ENCODE data around the gene KIF5C. TPM values are rescaled to one million over a fixed set of nuclear protein-coding genes. Genes with fewer than 3 reads are reported as not detected.
"Not testable (repeated sequence)": the region's sequence is repeated elsewhere in the genome, so short reads cannot be mapped to it uniquely, and the experiment has no call there.

Gene KIF5C
- total RNA-seq, 1 donor from 2014 or later: 24.3 TPM

DNA sequence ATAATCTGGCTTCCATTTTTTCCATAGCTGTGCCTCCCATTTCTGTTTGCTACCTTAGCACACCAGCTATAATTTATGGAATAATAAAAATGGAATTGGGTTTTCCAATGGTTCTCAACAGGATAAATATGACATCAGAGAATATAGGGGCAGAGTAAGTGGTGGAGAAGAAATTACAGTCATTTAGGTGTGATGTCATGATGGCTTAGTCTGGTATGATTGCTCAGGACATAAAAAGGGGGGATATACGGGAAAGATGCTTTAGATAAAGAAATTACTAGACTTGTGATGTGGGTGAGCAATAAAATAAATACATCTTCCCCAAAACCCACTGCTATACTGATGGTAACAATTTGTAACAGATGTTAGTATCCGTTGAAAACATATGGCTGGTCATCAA is 21.6 kb upstream of the KIF5C start:
- FAIRE-seq: no peak
- peaks cover 2% of the 10 kb centered on the region for H3K4me1 Mint-ChIP-seq (ENCODE audit: low read depth, unreplicated experiment)

DNA sequence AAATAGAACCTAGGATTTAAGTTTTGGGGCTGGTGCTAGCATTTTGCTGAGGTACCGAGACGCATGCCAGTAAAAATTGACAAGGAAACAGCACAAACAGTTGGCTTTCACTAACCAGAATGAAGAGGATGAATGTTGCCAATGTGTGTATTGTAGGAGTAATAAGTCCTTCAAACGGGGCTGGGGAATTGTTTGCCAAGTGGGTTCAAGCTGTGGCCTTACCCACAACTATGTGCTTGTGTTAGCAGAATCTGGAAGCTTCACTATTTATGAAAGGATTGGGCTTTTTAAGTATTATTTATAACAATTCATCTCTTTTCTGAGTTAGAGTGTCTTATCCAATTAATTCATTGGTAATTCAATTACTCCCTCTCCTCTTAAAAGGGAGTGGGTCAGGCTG is 15.0 kb upstream of the KIF5C start:
- H2AFZ ChIP-seq (ENCODE audit: low read depth, low read length): no peak overlapping the region
- H4K20me1 ChIP-seq (ENCODE audit: insufficient read depth, low read length): no peaks in the 10 kb centered on the region
- H3K4me2 ChIP-seq (ENCODE audit: low read length): no peak overlapping the region
- no peak for TF ChIP-seq EZH2 (IDR thresholded peaks at IDR 0.05; ENCODE audit: insufficient read depth, low read length)
- TF ChIP-seq, protein P1, sequence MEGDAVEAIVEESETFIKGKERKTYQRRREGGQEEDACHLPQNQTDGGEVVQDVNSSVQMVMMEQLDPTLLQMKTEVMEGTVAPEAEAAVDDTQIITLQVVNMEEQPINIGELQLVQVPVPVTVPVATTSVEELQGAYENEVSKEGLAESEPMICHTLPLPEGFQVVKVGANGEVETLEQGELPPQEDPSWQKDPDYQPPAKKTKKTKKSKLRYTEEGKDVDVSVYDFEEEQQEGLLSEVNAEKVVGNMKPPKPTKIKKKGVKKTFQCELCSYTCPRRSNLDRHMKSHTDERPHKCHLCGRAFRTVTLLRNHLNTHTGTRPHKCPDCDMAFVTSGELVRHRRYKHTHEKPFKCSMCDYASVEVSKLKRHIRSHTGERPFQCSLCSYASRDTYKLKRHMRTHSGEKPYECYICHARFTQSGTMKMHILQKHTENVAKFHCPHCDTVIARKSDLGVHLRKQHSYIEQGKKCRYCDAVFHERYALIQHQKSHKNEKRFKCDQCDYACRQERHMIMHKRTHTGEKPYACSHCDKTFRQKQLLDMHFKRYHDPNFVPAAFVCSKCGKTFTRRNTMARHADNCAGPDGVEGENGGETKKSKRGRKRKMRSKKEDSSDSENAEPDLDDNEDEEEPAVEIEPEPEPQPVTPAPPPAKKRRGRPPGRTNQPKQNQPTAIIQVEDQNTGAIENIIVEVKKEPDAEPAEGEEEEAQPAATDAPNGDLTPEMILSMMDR (IDR thresholded peaks at IDR 0.05; ENCODE audit: insufficient read depth, low read depth, low read length): no peak
- FAIRE-seq (no peak), DNase-seq (ENCODE audit: low read depth) (no peak)
- peaks cover 18% of the 10 kb centered on the region for H3K27me3 Mint-ChIP-seq (ENCODE audit: low read depth, unreplicated experiment)
- no peak overlapping the region for H3K4me3 ChIP-seq (ENCODE audit: insufficient read depth, low read depth, low read length)
- H3K4me1 ChIP-seq (ENCODE audit: insufficient read depth, low read length): no peaks in the 10 kb centered on the region
- no peaks in the 10 kb centered on the region for H3K9me3 Mint-ChIP-seq (ENCODE audit: unreplicated experiment)
- no peak overlapping the region for H3K27ac ChIP-seq (ENCODE audit: low read depth, low read length)
- no peak overlapping the region for H3K9ac ChIP-seq (ENCODE audit: low read length)
- no peaks in the 10 kb centered on the region for H3K36me3 Mint-ChIP-seq (ENCODE audit: low read depth, unreplicated experiment)
- no peaks in the 10 kb centered on the region for H3K9me3 ChIP-seq (ENCODE audit: insufficient read depth, low read depth, low read length)
- H3K27ac Mint-ChIP-seq (ENCODE audit: unreplicated experiment): no peak overlapping the region
- no peaks in the 10 kb centered on the region for H3K36me3 ChIP-seq (ENCODE audit: insufficient read depth, low read length)
- no peak overlapping the region for H3K4me3 Mint-ChIP-seq (ENCODE audit: unreplicated experiment)
- H3K4me1 Mint-ChIP-seq (ENCODE audit: low read depth, unreplicated experiment): no peaks in the 10 kb centered on the region
- no peaks in the 10 kb centered on the region for H3K79me2 ChIP-seq (ENCODE audit: insufficient read depth, low read length)
- no peaks in the 10 kb centered on the region for H3K27me3 ChIP-seq (ENCODE audit: insufficient read depth, low read length)

More for the DNA sequence above, 21.6 kb upstream of the KIF5C start:
- H3K9me3 Mint-ChIP-seq (ENCODE audit: unreplicated experiment): peaks cover under 1% of the 10 kb centered on the region
- H2AFZ ChIP-seq (ENCODE audit: low read depth, low read length): no peak overlapping the region
- DNase-seq (ENCODE audit: low read depth): no peak
- H3K36me3 ChIP-seq (ENCODE audit: insufficient read depth, low read length): no peaks in the 10 kb centered on the region
- H3K79me2 ChIP-seq (ENCODE audit: insufficient read depth, low read length): no peaks in the 10 kb centered on the region
- no peak overlapping the region for H3K4me2 ChIP-seq (ENCODE audit: low read length)
- H3K4me1 ChIP-seq (ENCODE audit: insufficient read depth, low read length): no peaks in the 10 kb centered on the region
- no peak overlapping the region for H3K4me3 ChIP-seq (ENCODE audit: insufficient read depth, low read depth, low read length)
- no peak overlapping the region for H3K4me3 Mint-ChIP-seq (ENCODE audit: unreplicated experiment)
- no peak overlapping the region for H3K27ac Mint-ChIP-seq (ENCODE audit: unreplicated experiment)
- H3K27ac ChIP-seq (ENCODE audit: low read depth, low read length): no peak overlapping the region
- H3K27me3 ChIP-seq (ENCODE audit: insufficient read depth, low read length): no peaks in the 10 kb centered on the region
- no peak overlapping the region for H3K9ac ChIP-seq (ENCODE audit: low read length)
- no peaks in the 10 kb centered on the region for H4K20me1 ChIP-seq (ENCODE audit: insufficient read depth, low read length)
- no peaks in the 10 kb centered on the region for H3K9me3 ChIP-seq (ENCODE audit: insufficient read depth, low read depth, low read length)
- no peaks in the 10 kb centered on the region for H3K36me3 Mint-ChIP-seq (ENCODE audit: low read depth, unreplicated experiment)
- H3K27me3 Mint-ChIP-seq (ENCODE audit: low read depth, unreplicated experiment): peaks cover 7% of the 10 kb centered on the region
- TF ChIP-seq, protein P1 (IDR thresholded peaks at IDR 0.05; ENCODE audit: insufficient read depth, low read depth, low read length): no peak
- no peak for TF ChIP-seq EZH2 (IDR thresholded peaks at IDR 0.05; ENCODE audit: insufficient read depth, low read length)

DNA sequence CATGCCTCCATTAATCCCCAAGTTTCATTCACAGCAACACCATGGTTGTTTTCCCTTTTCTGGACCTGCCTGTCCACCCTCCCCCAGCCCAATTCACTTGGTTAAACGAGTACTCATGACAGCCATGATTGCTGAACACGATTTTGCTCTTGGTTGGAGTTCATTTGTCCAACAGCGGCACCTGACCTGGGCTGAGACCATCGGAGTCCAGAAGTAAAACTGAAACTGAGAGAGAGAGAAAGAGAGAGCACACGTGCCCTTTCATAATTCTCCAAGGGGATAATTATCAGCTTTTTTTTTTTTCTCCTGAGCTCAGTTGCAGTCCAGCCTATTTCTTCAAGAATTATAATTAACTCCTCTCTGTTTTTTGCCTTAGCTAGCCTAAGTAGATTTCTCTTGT is 13.7 kb upstream of the KIF5C start:
- no peak overlapping the region for H3K4me2 ChIP-seq (ENCODE audit: low read length)
- H3K9ac ChIP-seq (ENCODE audit: low read length): no peak overlapping the region
- no peaks in the 10 kb centered on the region for H3K4me1 ChIP-seq (ENCODE audit: insufficient read depth, low read length)
- no peaks in the 10 kb centered on the region for H3K79me2 ChIP-seq (ENCODE audit: insufficient read depth, low read length)
- Mint-ChIP-seq H3K36me3 (ENCODE audit: low read depth, unreplicated experiment) (no peaks in the 10 kb centered on the region), H3K27ac (ENCODE audit: unreplicated experiment) (no peak overlapping the region), H3K4me3 (ENCODE audit: unreplicated experiment) (no peak overlapping the region), H3K4me1 (ENCODE audit: low read depth, unreplicated experiment) (no peaks in the 10 kb centered on the region), H3K9me3 (ENCODE audit: unreplicated experiment) (no peaks in the 10 kb centered on the region), H3K27me3 (ENCODE audit: low read depth, unreplicated experiment) (peaks cover 18% of the 10 kb centered on the region)
- H3K4me3 ChIP-seq (ENCODE audit: insufficient read depth, low read depth, low read length): no peak overlapping the region
- H3K36me3 ChIP-seq (ENCODE audit: insufficient read depth, low read length): no peaks in the 10 kb centered on the region
- DNase-seq (ENCODE audit: low read depth) (no peak), FAIRE-seq (no peak)
- no peaks in the 10 kb centered on the region for H4K20me1 ChIP-seq (ENCODE audit: insufficient read depth, low read length)
- H3K27ac ChIP-seq (ENCODE audit: low read depth, low read length): no peak overlapping the region
- no peaks in the 10 kb centered on the region for H3K27me3 ChIP-seq (ENCODE audit: insufficient read depth, low read length)
- TF ChIP-seq, protein P1 (IDR thresholded peaks at IDR 0.05; ENCODE audit: insufficient read depth, low read depth, low read length): no peak
- TF ChIP-seq EZH2 (IDR thresholded peaks at IDR 0.05; ENCODE audit: insufficient read depth, low read length): no peak
- H2AFZ ChIP-seq (ENCODE audit: low read depth, low read length): no peak overlapping the region
- no peaks in the 10 kb centered on the region for H3K9me3 ChIP-seq (ENCODE audit: insufficient read depth, low read depth, low read length)

DNA sequence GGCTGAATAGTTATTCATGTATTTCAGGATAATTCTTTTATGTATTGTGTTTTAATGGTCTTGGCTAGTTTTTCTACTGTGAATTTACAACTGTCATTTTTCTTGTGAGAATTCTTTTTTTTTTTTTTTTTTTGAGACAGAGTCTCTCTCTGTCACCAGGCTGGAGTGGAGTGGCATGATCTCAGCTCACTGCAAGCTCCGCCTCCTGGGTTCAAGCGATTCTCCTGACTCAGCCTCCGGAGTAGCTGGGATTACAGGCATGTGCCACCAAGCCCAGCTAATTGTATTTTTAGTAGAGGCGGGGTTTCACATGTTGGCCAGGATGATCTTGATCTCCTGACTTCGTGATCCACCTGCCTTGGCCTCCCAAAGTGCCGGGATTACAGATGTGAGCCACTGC is 12.5 kb upstream of the KIF5C start:
- H4K20me1 ChIP-seq (ENCODE audit: insufficient read depth, low read length); H3K36me3 Mint-ChIP-seq (ENCODE audit: low read depth, unreplicated experiment); H3K27ac ChIP-seq (ENCODE audit: low read depth, low read length); H3K4me1 ChIP-seq (ENCODE audit: insufficient read depth, low read length); H3K4me1 Mint-ChIP-seq (ENCODE audit: low read depth, unreplicated experiment); H3K9ac ChIP-seq (ENCODE audit: low read length); H3K4me3 ChIP-seq (ENCODE audit: insufficient read depth, low read depth, low read length); H3K4me3 Mint-ChIP-seq (ENCODE audit: unreplicated experiment); H3K4me2 ChIP-seq (ENCODE audit: low read length); FAIRE-seq; H3K9me3 Mint-ChIP-seq (ENCODE audit: unreplicated experiment); H3K9me3 ChIP-seq (ENCODE audit: insufficient read depth, low read depth, low read length); H3K36me3 ChIP-seq (ENCODE audit: insufficient read depth, low read length); H3K79me2 ChIP-seq (ENCODE audit: insufficient read depth, low read length); H3K27me3 ChIP-seq (ENCODE audit: insufficient read depth, low read length); H3K27ac Mint-ChIP-seq (ENCODE audit: unreplicated experiment); DNase-seq (ENCODE audit: low read depth); H2AFZ ChIP-seq (ENCODE audit: low read depth, low read length): not testable (repeated sequence)
- peaks cover 24% of the 10 kb centered on the region for H3K27me3 Mint-ChIP-seq (ENCODE audit: low read depth, unreplicated experiment)

Measured in astrocyte (in vitro differentiated cells and primary cell).